CD14-positive monocyte (primary cell): Measurements from ENCODE around the gene CCDC97. TPM values are rescaled to one million over a fixed set of nuclear protein-coding genes. Genes with fewer than 3 reads are reported as not detected.
A peak's percentile ranks its signal among the peaks of the same experiment; 100 is the strongest.

Source experiments
- DNase-seq, 3 donors: peaks; one replicate each; pipeline ENCODE4 v3.0.0-alpha.2; 2011 to 2022
- H2AFZ ChIP-seq: 2 replicates; pipeline ENCODE4 v1.6.0; 2012; ENCODE audit warnings: mild to moderate bottlenecking, low read depth, low read length, inconsistent platforms; ENCODE audit not compliant: insufficient read depth, poor library complexity, severe bottlenecking
- H3K27ac ChIP-seq, 2 donors: 1 replicate in 1 of 2; 2 replicates in 1 of 2; pipeline ENCODE4 v1.5.1; 2012 to 2013; ENCODE audit warnings: low read length in 2 of 2, control low read depth in 1 of 2, inconsistent platforms in 1 of 2, low read depth in 1 of 2, mild to moderate bottlenecking in 1 of 2
- H3K27me3 ChIP-seq, 2 donors: one replicate each; pipeline versions ENCODE4 v1.6.0 to v1.6.1; 2011 to 2013; ENCODE audit warnings: low read length in 2 of 2; ENCODE audit not compliant: control insufficient read depth in 2 of 2, insufficient read depth in 2 of 2
- H3K36me3 ChIP-seq, 2 donors: replicated peaks in 1 of 2; 1 replicate in 1 of 2; 2 replicates in 1 of 2; pipeline versions ENCODE4 v1.5.1 to v1.6.1; 2012 to 2013; ENCODE audit warnings: low read length in 2 of 2, control low read depth in 1 of 2, inconsistent platforms in 1 of 2, mild to moderate bottlenecking in 1 of 2; ENCODE audit not compliant: insufficient read depth in 2 of 2, control insufficient read depth in 1 of 2
- H3K4me1 ChIP-seq, 2 donors: 1 replicate in 1 of 2; 2 replicates in 1 of 2; pipeline versions ENCODE4 v1.5.1 to v1.6.1; 2012 to 2013; ENCODE audit warnings: low read length in 2 of 2, control low read depth in 1 of 2, inconsistent platforms in 1 of 2, mild to moderate bottlenecking in 1 of 2, moderate library complexity in 1 of 2; ENCODE audit not compliant: insufficient read depth in 2 of 2, control insufficient read depth in 1 of 2
- H3K4me2 ChIP-seq: replicated peaks from 2 replicates; pipeline ENCODE3; 2012; ENCODE audit warnings: low read length, moderate library complexity, mild to moderate bottlenecking; ENCODE audit not compliant: poor library complexity, severe bottlenecking; ENCODE audit errors: extremely low read depth
- H3K4me3 ChIP-seq, 3 experiments: fragments of 200-600 bp in 1 of 3; sonication (generic) in 1 of 3; replicated peaks in 1 of 3; 1 replicate in 2 of 3; 2 replicates in 1 of 3; pipeline ENCODE4 v1.5.1; 2011 to 2013; ENCODE audit warnings: low read length in 3 of 3, mild to moderate bottlenecking in 3 of 3, control low read depth in 2 of 3, low read depth in 2 of 3, inconsistent platforms in 1 of 3, moderate library complexity in 1 of 3
- H3K79me2 ChIP-seq: 2 replicates; pipeline ENCODE4 v1.6.0; 2012; ENCODE audit warnings: mild to moderate bottlenecking, control low read depth, inconsistent platforms, low read length, moderate library complexity; ENCODE audit not compliant: insufficient read depth
- H3K9ac ChIP-seq: 2 replicates; pipeline ENCODE4 v1.6.0; 2017; ENCODE audit warnings: low read length, mild to moderate bottlenecking; ENCODE audit not compliant: insufficient read depth, poor library complexity, severe bottlenecking
- H3K9me3 ChIP-seq, 2 donors: replicated peaks in 1 of 2; 1 replicate in 1 of 2; 2 replicates in 1 of 2; pipeline versions ENCODE4 v1.5.1 to v1.6.1; 2012 to 2013; ENCODE audit warnings: low read length in 2 of 2, control low read depth in 1 of 2; ENCODE audit not compliant: control insufficient read depth in 1 of 2, insufficient read depth in 1 of 2
- H4K20me1 ChIP-seq: 2 replicates; pipeline ENCODE4 v1.6.0; 2012; ENCODE audit warnings: mild to moderate bottlenecking, low read length, control low read depth, moderate library complexity; ENCODE audit not compliant: insufficient read depth
- H3K27ac Mint-ChIP-seq, 7 donors: one replicate each; pipeline ENCODE4 v1.8.0; 2020; ENCODE audit warnings: mild to moderate bottlenecking in 7 of 7, mixed read lengths in 7 of 7, moderate library complexity in 6 of 7, inconsistent platforms in 2 of 7
- H3K27me3 Mint-ChIP-seq, 3 donors: one replicate each; pipeline ENCODE4 v1.8.0; 2021 to 2022; ENCODE audit warnings: low read depth in 3 of 3, mild to moderate bottlenecking in 3 of 3, mixed read lengths in 3 of 3, moderate library complexity in 3 of 3, inconsistent platforms in 1 of 3
- H3K36me3 Mint-ChIP-seq, 2 donors: one replicate each; pipeline ENCODE4 v1.8.0; 2020; ENCODE audit warnings: mixed read lengths in 2 of 2, inconsistent platforms in 1 of 2, mild to moderate bottlenecking in 1 of 2
- H3K4me1 Mint-ChIP-seq: one replicate; pipeline ENCODE4 v1.8.0; 2020; ENCODE audit warnings: mild to moderate bottlenecking, mixed read lengths
- H3K4me3 Mint-ChIP-seq, 2 donors: one replicate each; pipeline ENCODE4 v1.8.0; 2020; ENCODE audit warnings: mild to moderate bottlenecking in 2 of 2, mixed read lengths in 2 of 2, moderate library complexity in 1 of 2
- H3K9me3 Mint-ChIP-seq, 7 donors: one replicate each; pipeline ENCODE4 v1.8.0; 2020 to 2022; ENCODE audit warnings: mixed read lengths in 7 of 7, mild to moderate bottlenecking in 6 of 7, moderate library complexity in 6 of 7, inconsistent platforms in 2 of 7
- WGBS: methylation state at CpG from one replicate; pipeline ENCODE4 v1.1.5; 2013; ENCODE audit warnings: missing lambda C conversion rate; ENCODE audit not compliant: insufficient coverage; 5-methylcytosine and 5-hydroxymethylcytosine counted together
- intact Hi-C, 2 donors: fragments of 100-400 bp; cut with micrococcal nuclease; formaldehyde crosslinking; loops; one replicate each; pipeline versions ENCODE4 v1.15.0 to v1.15.1; 2023
- polyA plus RNA-seq, 3 donors: library from polyadenylated mRNA; depleted of rRNA in 1 of 3; unstranded in 2 of 3; stranded (reverse) in 1 of 3; fragments of 300-500 nt in 2 of 3; fragments of >200 nt in 1 of 3; fragmentation: Illumina TruSeq in 2 of 3; gene quantifications; 1 replicate in 2 of 3; 2 replicates in 1 of 3; pipeline ENCODE4 v1.2.3, GENCODE V29; 2012 to 2021
- TF ChIP-seq, protein P1 (sequence below): fragments of 200-600 bp; IDR thresholded peaks from one replicate; pipeline ENCODE4 v1.8.0; 2022; ENCODE audit warnings: antibody characterized with exemption, mild to moderate bottlenecking

Gene CCDC97
- polyA plus RNA-seq, 3 donors = 6.1 to 13.0 (median 8.8) TPM

DNA sequence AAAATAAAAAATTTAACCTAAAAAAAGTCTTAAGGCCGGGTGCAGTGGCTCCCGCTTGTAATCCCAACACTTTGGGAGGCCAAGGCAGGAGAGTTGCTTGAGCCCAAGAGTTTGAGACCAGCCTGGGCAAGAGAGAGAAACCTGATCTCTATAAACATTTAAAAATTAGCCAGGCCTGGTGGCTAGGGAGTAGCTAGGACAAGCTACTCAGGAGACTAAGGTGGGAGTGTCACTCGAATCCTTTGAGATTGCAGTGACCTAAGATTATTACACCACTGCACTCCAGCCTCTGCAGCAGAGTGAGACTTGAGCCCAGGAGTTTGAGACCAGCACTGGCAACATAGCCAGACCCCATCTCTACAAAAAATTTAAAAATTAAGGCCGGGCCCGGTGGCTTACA lies 1.1 kb downstream of the CCDC97 start:
- peaks cover 47 to 56% of the 10 kb centered on the region in 2 donors for H3K4me1 ChIP-seq
- peaks cover 21 to 46% of the 10 kb centered on the region in 2 donors for H3K36me3 ChIP-seq
- peak overlapping the region; percentile 86 for H3K9ac ChIP-seq
- H3K27me3 ChIP-seq = no peaks in the 10 kb centered on the region
- H2AFZ ChIP-seq = no peak overlapping the region
- H3K4me1 Mint-ChIP-seq = peaks cover 66% of the 10 kb centered on the region
- intact Hi-C loops = loop anchor here (2.0 to 5.0 kb wide), 2 partner anchors 14 to 339 kb away; no protein-coding TSS in a partner anchor
- H3K9me3 Mint-ChIP-seq = peaks cover 0 to 3% (median 0%) of the 10 kb centered on the region in 7 donors
- TF ChIP-seq, protein P1, sequence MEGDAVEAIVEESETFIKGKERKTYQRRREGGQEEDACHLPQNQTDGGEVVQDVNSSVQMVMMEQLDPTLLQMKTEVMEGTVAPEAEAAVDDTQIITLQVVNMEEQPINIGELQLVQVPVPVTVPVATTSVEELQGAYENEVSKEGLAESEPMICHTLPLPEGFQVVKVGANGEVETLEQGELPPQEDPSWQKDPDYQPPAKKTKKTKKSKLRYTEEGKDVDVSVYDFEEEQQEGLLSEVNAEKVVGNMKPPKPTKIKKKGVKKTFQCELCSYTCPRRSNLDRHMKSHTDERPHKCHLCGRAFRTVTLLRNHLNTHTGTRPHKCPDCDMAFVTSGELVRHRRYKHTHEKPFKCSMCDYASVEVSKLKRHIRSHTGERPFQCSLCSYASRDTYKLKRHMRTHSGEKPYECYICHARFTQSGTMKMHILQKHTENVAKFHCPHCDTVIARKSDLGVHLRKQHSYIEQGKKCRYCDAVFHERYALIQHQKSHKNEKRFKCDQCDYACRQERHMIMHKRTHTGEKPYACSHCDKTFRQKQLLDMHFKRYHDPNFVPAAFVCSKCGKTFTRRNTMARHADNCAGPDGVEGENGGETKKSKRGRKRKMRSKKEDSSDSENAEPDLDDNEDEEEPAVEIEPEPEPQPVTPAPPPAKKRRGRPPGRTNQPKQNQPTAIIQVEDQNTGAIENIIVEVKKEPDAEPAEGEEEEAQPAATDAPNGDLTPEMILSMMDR = no peak
- H3K9me3 ChIP-seq = no peaks in the 10 kb centered on the region
- peaks cover 36 to 56% of the 10 kb centered on the region in 2 donors for H3K36me3 Mint-ChIP-seq
- no peaks in the 10 kb centered on the region for H3K27me3 Mint-ChIP-seq
- H3K27ac Mint-ChIP-seq = peak overlapping the region in 2 of 7 donors; percentile 41 to 98
- peak overlapping the region; percentile 83 for H3K4me2 ChIP-seq
- no peak for DNase-seq
- peak overlapping the region in 1 of 2 donors; percentile 95 for H3K4me3 Mint-ChIP-seq
- H3K79me2 ChIP-seq = peaks cover 63% of the 10 kb centered on the region
- H3K27ac ChIP-seq = peak overlapping the region in 1 of 2 donors; percentile 95
- peak overlapping the region in 2 of 3 experiments; percentile 84 to 85 for H3K4me3 ChIP-seq
- H4K20me1 ChIP-seq = peaks cover 53% of the 10 kb centered on the region
- WGBS = 100% methylated on average over 2 of the region's 5 CpGs

DNA sequence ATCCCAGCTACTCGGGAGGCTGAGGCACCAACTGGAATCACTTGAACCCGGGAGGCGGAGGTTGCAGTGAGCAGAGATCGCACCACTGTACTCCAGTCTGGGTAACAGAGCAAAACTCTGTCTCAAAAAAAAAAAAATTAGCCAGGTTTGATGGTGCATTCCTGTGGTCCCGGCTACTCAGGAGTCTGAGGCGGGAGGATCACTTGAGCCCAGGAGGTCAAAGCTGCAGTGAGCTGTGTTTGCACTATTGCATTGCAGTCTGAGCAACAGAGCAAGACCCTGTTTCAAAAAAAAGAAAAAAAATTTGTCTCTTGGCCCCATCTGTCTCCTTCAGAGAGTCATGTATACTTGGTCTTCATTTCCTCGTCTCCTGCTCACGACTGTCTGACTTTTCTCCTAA lies 1.6 kb downstream of the CCDC97 start:
- peaks cover 38 to 56% of the 10 kb centered on the region in 2 donors for H3K36me3 Mint-ChIP-seq

More for the DNA sequence above, 1.6 kb downstream of the CCDC97 start:
- Histone ChIP-seq H3K4me3 (no peak overlapping the region), H3K27ac (no peak overlapping the region), H3K27me3 (no peaks in the 10 kb centered on the region), H3K79me2 (peaks cover 65% of the 10 kb centered on the region), H3K4me1 (peaks cover 42 to 50% of the 10 kb centered on the region in 2 donors), H4K20me1 (peaks cover 54% of the 10 kb centered on the region), H2AFZ (no peak overlapping the region), H3K9ac (no peak overlapping the region), H3K4me2 (no peak overlapping the region), H3K9me3 (no peaks in the 10 kb centered on the region), H3K36me3 (peaks cover 21 to 46% of the 10 kb centered on the region in 2 donors)
- 96% methylated on average over 6 of the region's 8 CpGs for WGBS
- TF ChIP-seq, protein P1 = no peak
- Mint-ChIP-seq H3K27ac (peak overlapping the region in 2 of 7 donors; percentile 21 to 78), H3K4me3 (no peak overlapping the region), H3K9me3 (peaks cover 0 to 3% (median 0%) of the 10 kb centered on the region in 7 donors), H3K4me1 (peaks cover 61% of the 10 kb centered on the region), H3K27me3 (no peaks in the 10 kb centered on the region)
- no peak for DNase-seq
- intact Hi-C loops = loop anchor here (2.0 to 5.0 kb wide), 2 partner anchors 13 to 339 kb away; no protein-coding TSS in a partner anchor
